HepG2 (cell line): ENCODE results near the gene LSMEM2. TPM values are rescaled to one million over a fixed set of nuclear protein-coding genes. Genes with fewer than 3 reads are reported as not detected.

Experiments
- ATAC-seq: fragments of 200-7000 bp; cut with Tn5 transposase; 3 replicates; pipeline ENCODE4 v1.9.1; 2020; ENCODE audit warnings: mild to moderate bottlenecking, moderate library complexity
- BruUV-seq: library from RNA; stranded (reverse); fragments of 400-500 nt; replicated peaks from 2 replicates; lab custom pipeline; 2021; lab: Mats Ljungman, UMichigan
- CTCF ChIA-PET: fragments of 300-600 bp; formaldehyde crosslinking; extraction: SDS; loops from one replicate; lab custom pipeline; 2021; ENCODE audit warnings: low total read pairs, inconsistent platforms, low intra/inter-chr PET ratio; lab: Yijun Ruan, JAX
- POLR2A ChIA-PET: fragments of 350-600 bp; sonication (Branson Sonifier 250); formaldehyde crosslinking; loops from one replicate; lab custom pipeline; 2020; ENCODE audit warnings: antibody characterized with exemption, inconsistent platforms; lab: Yijun Ruan, JAX
- DNase-seq: peaks from one replicate; pipeline ENCODE4 v3.0.0-alpha.2; 2015; ENCODE audit warnings: low spot score
- FAIRE-seq: peaks from 3 replicates; lab custom pipeline; 2011; peaks lifted over from hg19 to GRCh38; lab: Jason Lieb, UNC
- H2AFZ ChIP-seq: one replicate; pipeline ENCODE4 v1.6.1; 2011; ENCODE audit warnings: low read length, inconsistent platforms
- H3K27ac ChIP-seq: fragments of 300-600 bp; 3 replicates; pipeline ENCODE4 v1.8.0; 2011; ENCODE audit warnings: mixed run types, mild to moderate bottlenecking, mixed read lengths, low read length, inconsistent platforms; ENCODE audit not compliant: insufficient read depth; ENCODE audit errors: extremely low read length
- H3K27me3 ChIP-seq, 2 experiments: fragments of 200-600 bp in 1 of 2; 2 replicates in 1 of 2; 3 replicates in 1 of 2; pipeline versions ENCODE4 v1.6.0 to v1.8.0; 2011; ENCODE audit warnings: low read length in 2 of 2, mild to moderate bottlenecking in 2 of 2, moderate library complexity in 2 of 2, inconsistent platforms in 1 of 2; ENCODE audit not compliant: insufficient read depth in 2 of 2, control insufficient read depth in 1 of 2
- H3K36me3 ChIP-seq, 2 experiments: fragments of 200-600 bp in 1 of 2; replicated peaks in 1 of 2; 2 replicates in 1 of 2; 3 replicates in 1 of 2; pipeline versions ENCODE4 v1.5.1 to v1.8.0; 2011; ENCODE audit warnings: low read length in 2 of 2, inconsistent platforms in 1 of 2; ENCODE audit not compliant: insufficient read depth in 2 of 2, control insufficient read depth in 1 of 2
- H3K4me1 ChIP-seq: 2 replicates; pipeline ENCODE4 v1.5.1; 2012; ENCODE audit warnings: low read length, inconsistent platforms; ENCODE audit not compliant: insufficient read depth
- H3K4me2 ChIP-seq: 2 replicates; pipeline ENCODE4 v1.6.0; 2011; ENCODE audit warnings: low read depth, low read length, inconsistent platforms
- H3K4me3 ChIP-seq, 3 experiments: fragments of 200-600 bp in 1 of 3; sonication (generic), shearing (Covaris generic) in 1 of 3; replicated peaks in 1 of 3; 2 replicates each; pipeline ENCODE4 v1.5.1; 2011 to 2016; ENCODE audit warnings: low read length in 3 of 3, inconsistent platforms in 2 of 3, low read depth in 2 of 3, mild to moderate bottlenecking in 2 of 3, control low read depth in 1 of 3, mixed read lengths in 1 of 3; ENCODE audit not compliant: insufficient read depth in 1 of 3
- H3K79me2 ChIP-seq: one replicate; pipeline ENCODE4 v1.6.1; 2011; ENCODE audit warnings: low read length, inconsistent platforms; ENCODE audit not compliant: insufficient read depth
- H3K9ac ChIP-seq: 2 replicates; pipeline ENCODE4 v1.6.0; 2011; ENCODE audit warnings: mild to moderate bottlenecking, low read depth, low read length, inconsistent platforms; ENCODE audit not compliant: insufficient read depth
- H3K9me3 ChIP-seq: 2 replicates; pipeline ENCODE4 v1.5.1; 2012; ENCODE audit warnings: mild to moderate bottlenecking, low read length
- H4K20me1 ChIP-seq: 2 replicates; pipeline ENCODE4 v1.6.0; 2011; ENCODE audit warnings: inconsistent platforms, mild to moderate bottlenecking, low read length, moderate library complexity; ENCODE audit not compliant: insufficient read depth
- AFF4 ChIP-seq: sonication (generic); formaldehyde crosslinking; IDR thresholded peaks from 2 replicates; pipeline ENCODE4 v1.4.0; 2020; ENCODE audit warnings: missing genetic modification reagents
- CREB3 ChIP-seq: sonication (generic); formaldehyde crosslinking; IDR thresholded peaks from 2 replicates; pipeline ENCODE4 v1.5.0; 2020; ENCODE audit warnings: missing genetic modification reagents
- GABPB1 ChIP-seq: IDR thresholded peaks from 2 replicates; pipeline ENCODE4 v1.6.1; 2016; ENCODE audit warnings: mild to moderate bottlenecking, missing genetic modification reagents, moderate library complexity, missing compliant biosample characterization
- KLF11 ChIP-seq: IDR thresholded peaks from 2 replicates; pipeline ENCODE4 v1.6.1; 2016; ENCODE audit warnings: missing compliant biosample characterization
- NR2F2 ChIP-seq: IDR thresholded peaks from 2 replicates; pipeline ENCODE4 v1.6.1; 2012; ENCODE audit warnings: low read depth, inconsistent platforms, borderline replicate concordance
- SMAD9 ChIP-seq: sonication (generic); formaldehyde crosslinking; IDR thresholded peaks from 2 replicates; pipeline ENCODE4 v1.5.1; 2020; ENCODE audit warnings: mild to moderate bottlenecking, missing genetic modification reagents
- TEAD3 ChIP-seq: optimal IDR thresholded peaks from 2 replicates; pipeline ENCODE3; 2016; ENCODE audit warnings: borderline replicate concordance
- ZNF292 ChIP-seq: sonication (generic); formaldehyde crosslinking; IDR thresholded peaks from 2 replicates; pipeline ENCODE4 v1.8.1; 2022; ENCODE audit warnings: mild to moderate bottlenecking, low read depth, missing genetic modification reagents, borderline replicate concordance
- ZNF747 ChIP-seq: sonication (generic); formaldehyde crosslinking; IDR thresholded peaks from 2 replicates; pipeline ENCODE4 v1.8.1; 2023; ENCODE audit warnings: missing genetic modification reagents, mild to moderate bottlenecking, borderline replicate concordance
- ZSCAN21 ChIP-seq: sonication (generic); formaldehyde crosslinking; IDR thresholded peaks from 2 replicates; pipeline ENCODE4 v1.8.0; 2022; ENCODE audit warnings: mild to moderate bottlenecking, missing genetic modification reagents, moderate library complexity, borderline replicate concordance
- ZSCAN30 ChIP-seq: sonication (generic); formaldehyde crosslinking; IDR thresholded peaks from 2 replicates; pipeline ENCODE4 v1.5.0; 2020; ENCODE audit warnings: mild to moderate bottlenecking, missing genetic modification reagents
- ZSCAN31 ChIP-seq: sonication (generic); formaldehyde crosslinking; IDR thresholded peaks from 2 replicates; pipeline ENCODE4 v1.5.0; 2020; ENCODE audit warnings: low read depth, mild to moderate bottlenecking, missing genetic modification reagents
- in situ Hi-C: cut with HindIII; loops from 2 replicates; pipeline ENCODE4 v1.10.0; 2017; ENCODE audit warnings: low pct_unique_long_range_greater_than_20kb; ENCODE audit not compliant: extremely low pct_ligation_motif_present
- intact Hi-C: fragments of 100-400 bp; cut with micrococcal nuclease; formaldehyde crosslinking; loops from one replicate; pipeline ENCODE4 v1.10.0; 2022; ENCODE audit not compliant: unreplicated experiment
- polyA plus RNA-seq, 8 experiments: library from polyadenylated mRNA; depleted of rRNA in 3 of 8; stranded (reverse) in 7 of 8; unstranded in 1 of 8; fragments of >200 nt; fragmentation: Illumina TruSeq in 4 of 8; extraction: Trizol in 4 of 8; gene quantifications; 2 replicates each; pipeline versions ENCODE4 v1.2.1 to v1.2.3, GENCODE V29; 2011 to 2016; ENCODE audit warnings: low read depth in 4 of 8, missing spikeins in 1 of 8, mixed read lengths in 1 of 8; ENCODE audit not compliant: insufficient read depth in 1 of 8
- total RNA-seq, 5 experiments: library from RNA; depleted of rRNA; stranded (reverse); fragments of >200 nt; fragmentation: Illumina TruSeq; extraction: Trizol; gene quantifications; 2 replicates each; pipeline ENCODE4 v1.2.3, GENCODE V29; 2016; ENCODE audit warnings: low read depth in 1 of 5
- TF ChIP-seq, protein P1 (sequence below): sonication (generic); formaldehyde crosslinking; IDR thresholded peaks from 2 replicates; pipeline ENCODE4 v1.8.1; 2022; ENCODE audit warnings: mild to moderate bottlenecking, missing genetic modification reagents
- TF ChIP-seq, protein P2 (sequence below): sonication (generic); formaldehyde crosslinking; conservative IDR thresholded peaks from 2 replicates; pipeline ENCODE4 v1.4.0; 2020; ENCODE audit warnings: missing genetic modification reagents

The LSMEM2 gene
- total and polyA plus RNA-seq, 2 of the 13 experiments (the other 11 are each of a cell fraction or from before 2014, with no cell fraction given): 0.07 to 0.41 TPM

GRCh38 chr3:50303013-50303815 is 24.3 kb downstream of the LSMEM2 start, which contains the start of gene HYAL1 (continued):
- peak; percentile 62; the same call in 1 of the 2 replicates for TF ChIP-seq ZNF292 (CRISPR knock-in tag)
- TF ChIP-seq TEAD3 (CRISPR knock-in tag): peak; percentile 6
- TF ChIP-seq, protein P1, sequence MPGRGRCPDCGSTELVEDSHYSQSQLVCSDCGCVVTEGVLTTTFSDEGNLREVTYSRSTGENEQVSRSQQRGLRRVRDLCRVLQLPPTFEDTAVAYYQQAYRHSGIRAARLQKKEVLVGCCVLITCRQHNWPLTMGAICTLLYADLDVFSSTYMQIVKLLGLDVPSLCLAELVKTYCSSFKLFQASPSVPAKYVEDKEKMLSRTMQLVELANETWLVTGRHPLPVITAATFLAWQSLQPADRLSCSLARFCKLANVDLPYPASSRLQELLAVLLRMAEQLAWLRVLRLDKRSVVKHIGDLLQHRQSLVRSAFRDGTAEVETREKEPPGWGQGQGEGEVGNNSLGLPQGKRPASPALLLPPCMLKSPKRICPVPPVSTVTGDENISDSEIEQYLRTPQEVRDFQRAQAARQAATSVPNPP: peak; percentile 91; the same call in 1 of the 2 replicates
- TF ChIP-seq ZNF747: peak; percentile 60; the same call in 1 of the 2 replicates
- no peak for TF ChIP-seq CREB3 (CRISPR knock-in tag)
- peak; percentile 73; the same call in 1 of the 2 replicates for TF ChIP-seq NR2F2
- peak; percentile 88 for TF ChIP-seq ZSCAN31
- TF ChIP-seq, all 625 proteins: peak for 269

DNA sequence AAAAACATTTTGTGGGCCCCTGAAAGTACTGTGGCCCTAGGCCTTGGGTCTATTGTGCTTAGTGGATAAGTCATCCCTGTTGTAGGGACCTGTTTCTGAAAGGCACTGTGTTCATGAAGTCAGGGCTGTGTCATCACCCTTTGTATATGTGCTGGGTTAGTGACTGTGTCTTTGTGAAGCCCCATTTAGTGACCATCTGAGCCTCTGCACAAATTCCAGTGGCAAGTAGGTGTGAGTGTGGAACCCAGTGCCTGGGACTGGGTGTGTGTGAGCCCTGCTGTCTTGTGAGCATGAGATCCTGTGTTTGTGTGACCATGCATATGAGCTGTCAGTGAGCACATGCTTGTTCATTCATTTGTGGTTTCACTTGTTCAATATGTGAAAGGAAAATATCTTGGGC is 25.7 kb downstream of the LSMEM2 start:
- BruUV-seq: no TSS peak
- CTCF ChIA-PET: no interaction called here
- FAIRE-seq: peak; percentile 18
- ATAC-seq: no peak
- no peaks in the 10 kb centered on the region; a peak in 1 of 5 replicates for H3K27me3 ChIP-seq
- in situ Hi-C loops (no loop called here), intact Hi-C loops (loop anchor here (5.0 kb wide), 1 partner anchor 42 kb away; no protein-coding TSS in a partner anchor)
- peaks cover 1 to 3% of the 10 kb centered on the region in 2 experiments; a peak in 2 of 5 replicates for H3K36me3 ChIP-seq
- peak overlapping the region; percentile 19 for H3K27ac ChIP-seq
- peaks cover 32% of the 10 kb centered on the region for H3K79me2 ChIP-seq
- no peak overlapping the region for H3K4me2 ChIP-seq
- H4K20me1 ChIP-seq: peaks cover 11% of the 10 kb centered on the region
- no peak for TF ChIP-seq GABPB1 (CRISPR knock-in tag)
- no peak for TF ChIP-seq AFF4 (CRISPR knock-in tag)
- no peak for TF ChIP-seq ZSCAN21 (CRISPR knock-in tag)
- no peak for TF ChIP-seq SMAD9
- no peak for TF ChIP-seq KLF11
- no peak for TF ChIP-seq ZSCAN30 (CRISPR knock-in tag)
- TF ChIP-seq, protein P2, sequence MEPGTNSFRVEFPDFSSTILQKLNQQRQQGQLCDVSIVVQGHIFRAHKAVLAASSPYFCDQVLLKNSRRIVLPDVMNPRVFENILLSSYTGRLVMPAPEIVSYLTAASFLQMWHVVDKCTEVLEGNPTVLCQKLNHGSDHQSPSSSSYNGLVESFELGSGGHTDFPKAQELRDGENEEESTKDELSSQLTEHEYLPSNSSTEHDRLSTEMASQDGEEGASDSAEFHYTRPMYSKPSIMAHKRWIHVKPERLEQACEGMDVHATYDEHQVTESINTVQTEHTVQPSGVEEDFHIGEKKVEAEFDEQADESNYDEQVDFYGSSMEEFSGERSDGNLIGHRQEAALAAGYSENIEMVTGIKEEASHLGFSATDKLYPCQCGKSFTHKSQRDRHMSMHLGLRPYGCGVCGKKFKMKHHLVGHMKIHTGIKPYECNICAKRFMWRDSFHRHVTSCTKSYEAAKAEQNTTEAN (CRISPR knock-in tag): no peak
- TF ChIP-seq, all 625 proteins: peak for 0
- Histone ChIP-seq H3K9ac (no peak overlapping the region), H3K9me3 (peaks cover 6% of the 10 kb centered on the region), H3K4me1 (peaks cover 52% of the 10 kb centered on the region), H3K4me3 (no peak overlapping the region), H2AFZ (no peak overlapping the region)
- DNase-seq: no peak
- POLR2A ChIA-PET: interaction anchor here (2.1 to 7.9 kb wide), 6 partner anchors 12 to 41 kb away, joined by 9 to 222 read pairs (median 34); partner anchors contain the start of genes HYAL2, IFRD2 and TUSC2
